ENCODE data around the gene CD58.
"Not testable (repeated sequence)": the region's sequence is repeated elsewhere in the genome, so short reads cannot be mapped to it uniquely, and the experiment has no call there.

CD58 gene, protein sequence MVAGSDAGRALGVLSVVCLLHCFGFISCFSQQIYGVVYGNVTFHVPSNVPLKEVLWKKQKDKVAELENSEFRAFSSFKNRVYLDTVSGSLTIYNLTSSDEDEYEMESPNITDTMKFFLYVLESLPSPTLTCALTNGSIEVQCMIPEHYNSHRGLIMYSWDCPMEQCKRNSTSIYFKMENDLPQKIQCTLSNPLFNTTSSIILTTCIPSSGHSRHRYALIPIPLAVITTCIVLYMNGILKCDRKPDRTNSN

DNA sequence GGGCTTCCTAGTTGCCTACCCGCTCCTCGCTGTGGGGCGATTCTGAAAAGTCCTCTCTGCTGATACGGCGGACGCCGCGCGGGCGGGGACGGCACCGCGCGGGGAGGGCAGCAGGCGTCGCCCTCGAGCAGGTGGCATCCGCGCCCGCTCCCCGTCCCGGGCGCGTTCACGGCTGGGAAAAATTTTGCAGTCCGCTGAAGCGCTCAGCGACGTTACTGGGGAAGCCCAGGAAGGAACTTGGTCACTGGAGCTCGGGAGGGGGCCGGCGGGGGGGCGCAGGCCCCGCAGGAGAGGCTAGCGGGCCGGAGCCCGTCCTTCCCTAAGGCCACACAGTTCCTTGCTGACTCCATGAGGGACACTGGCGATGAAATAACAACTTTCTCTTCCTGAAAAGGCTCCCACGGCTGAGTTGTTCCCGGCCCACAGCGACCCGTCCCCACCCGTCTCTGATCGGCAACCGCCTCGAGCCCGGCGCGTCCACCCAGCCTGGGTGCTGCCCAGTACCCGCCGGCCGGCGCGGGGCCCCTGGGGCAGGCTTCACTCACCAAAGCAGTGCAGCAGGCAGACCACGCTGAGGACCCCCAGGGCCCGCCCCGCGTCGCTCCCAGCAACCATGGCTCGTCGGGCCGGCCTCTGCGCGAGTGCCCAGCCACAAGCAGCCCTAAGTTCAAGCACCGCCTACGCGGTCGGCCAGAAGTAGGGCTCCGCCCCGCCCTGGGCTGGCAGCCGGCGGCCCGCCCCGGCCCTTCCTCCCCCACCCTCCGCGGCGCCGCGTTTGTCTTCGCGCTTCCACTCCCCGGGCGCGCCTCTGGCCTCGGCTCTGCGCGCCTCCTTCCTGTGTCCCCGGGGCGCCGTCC lies at the start of gene CD58:
Gene CD58 (minus strand): TSS at position 669 of the 857 bp plus-strand sequence. CDS start 54 bp downstream, at position 615.
- DNase-seq, result peak; percentile 86

DNA sequence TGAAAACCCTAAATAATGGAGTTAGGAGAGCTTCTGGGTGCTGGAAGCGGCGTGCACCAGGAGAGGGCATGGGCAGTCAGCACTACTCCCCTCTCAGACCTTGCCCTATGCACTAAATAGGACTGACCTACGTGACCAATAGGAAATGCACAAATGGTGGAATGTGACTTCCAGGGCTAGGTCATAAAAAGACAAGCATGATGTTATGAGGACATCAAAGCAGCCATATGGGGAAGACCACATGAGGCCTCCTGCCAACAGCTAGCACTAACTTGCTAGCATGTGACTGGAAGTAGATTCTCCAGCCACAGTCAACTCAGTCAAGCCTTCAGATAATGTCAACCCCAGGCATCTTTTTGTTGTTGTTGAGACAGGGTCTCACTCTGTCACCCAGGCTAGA lies 49.6 kb upstream of the CD58 start:
- DNase-seq, result not testable (repeated sequence)

DNA sequence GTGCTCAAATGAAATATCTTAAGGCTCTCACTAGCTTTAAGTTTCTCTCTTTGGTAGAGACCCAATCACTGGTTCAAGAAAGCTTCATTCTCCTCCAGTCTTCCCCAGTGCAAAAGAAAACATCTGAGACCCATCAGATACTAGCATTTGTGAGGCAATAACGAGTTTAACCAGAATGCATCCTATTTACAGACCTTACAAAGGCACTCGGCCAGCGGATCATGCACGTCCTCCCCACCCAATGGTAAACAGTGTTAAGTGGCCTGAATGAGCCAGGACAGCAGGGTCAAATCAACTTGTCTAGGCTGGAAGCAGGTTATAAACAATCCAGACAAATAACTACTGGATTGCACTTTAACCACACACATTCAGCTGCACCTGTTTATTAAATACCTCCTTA lies 48.3 kb upstream of the CD58 start:
- DNase-seq, result not testable (repeated sequence)

DNA sequence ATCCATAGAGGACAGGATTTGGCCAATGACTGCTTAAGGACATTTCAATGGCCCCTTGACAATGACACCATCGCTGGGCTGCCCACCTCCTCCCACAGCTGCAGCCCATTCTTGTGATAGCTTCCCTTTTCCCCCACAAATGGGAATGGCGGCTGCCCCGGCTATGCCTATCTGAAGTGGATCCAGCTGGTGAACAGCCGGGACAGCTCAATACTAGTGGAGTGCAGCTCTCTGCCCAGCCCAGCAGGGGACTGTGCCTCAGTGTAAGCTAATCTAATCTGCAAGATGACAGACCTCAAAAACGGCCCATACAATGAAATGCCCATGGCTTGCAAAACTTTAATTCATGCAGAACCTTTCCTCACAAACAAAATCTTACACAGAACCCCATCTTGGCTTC lies 47.0 kb upstream of the CD58 start:
- not testable (repeated sequence) for DNase-seq

DNA sequence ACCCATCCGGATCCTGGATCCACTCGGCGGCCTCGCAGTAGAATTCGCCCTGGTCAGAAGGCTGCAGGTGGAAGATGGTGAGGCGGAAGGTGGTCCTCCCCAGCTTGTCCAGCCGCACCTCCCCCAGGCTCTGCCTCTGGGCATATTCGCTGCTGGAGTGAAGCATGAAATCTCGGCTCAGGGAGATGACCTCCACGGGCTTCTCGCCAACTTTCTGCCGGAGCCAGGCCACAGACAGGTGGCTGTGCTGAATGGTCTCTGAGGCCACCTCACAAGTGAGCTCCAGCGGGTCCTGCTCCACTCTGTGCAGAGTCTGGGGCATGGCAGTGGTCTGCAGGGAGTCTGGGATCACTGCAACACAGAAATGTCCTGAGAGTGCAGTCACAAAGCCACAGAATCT lies 43.0 kb upstream of the CD58 start:
- not testable (repeated sequence) for DNase-seq

DNA sequence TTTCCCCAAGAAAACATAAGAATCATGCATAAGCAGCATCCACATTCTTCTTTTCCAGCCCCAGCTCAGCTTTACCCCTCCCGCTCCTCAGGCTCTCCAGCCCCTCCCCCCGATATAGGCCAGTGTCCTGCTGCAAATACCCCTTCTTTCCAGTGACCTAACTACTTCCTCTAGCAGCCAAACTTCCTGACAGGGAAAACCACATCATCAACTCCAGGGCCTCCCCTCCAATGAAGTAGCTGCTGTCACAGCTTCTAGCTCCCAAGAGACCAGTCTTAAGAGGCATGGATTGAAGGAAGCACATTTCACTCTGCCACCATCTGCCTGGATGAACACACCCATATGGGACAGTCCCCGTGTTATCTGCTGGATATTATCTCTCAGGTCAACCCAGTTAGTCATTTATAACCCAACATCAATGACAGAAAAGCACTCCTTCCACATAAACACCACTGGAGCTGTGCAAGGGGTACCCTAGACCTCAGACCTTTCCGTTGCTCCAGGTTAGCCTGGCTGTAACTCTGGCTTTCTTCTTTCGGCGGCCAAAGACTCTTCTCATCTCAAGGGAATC lies 39.1 kb upstream of the CD58 start:
- not testable (repeated sequence) for DNase-seq

DNA sequence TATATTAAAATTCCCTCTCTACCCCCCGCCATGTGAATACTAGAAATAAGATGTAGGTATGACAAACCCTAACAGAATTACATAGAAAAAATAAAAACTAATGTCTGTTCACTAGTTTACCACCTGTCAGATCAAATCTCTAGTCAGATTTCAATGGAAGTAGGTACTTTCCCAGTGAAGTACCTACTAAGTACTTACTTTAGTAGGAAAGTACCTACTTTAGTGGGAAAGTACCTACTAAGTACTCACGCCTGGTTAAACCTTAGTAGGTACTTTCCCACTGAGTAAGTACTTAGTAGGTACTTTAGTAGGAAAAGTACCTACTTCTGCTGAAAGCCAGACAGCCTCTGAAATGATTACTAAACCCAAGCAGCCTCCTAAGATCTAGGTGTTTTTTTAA lies 38.0 kb upstream of the CD58 start:
- not testable (repeated sequence) for DNase-seq

DNA sequence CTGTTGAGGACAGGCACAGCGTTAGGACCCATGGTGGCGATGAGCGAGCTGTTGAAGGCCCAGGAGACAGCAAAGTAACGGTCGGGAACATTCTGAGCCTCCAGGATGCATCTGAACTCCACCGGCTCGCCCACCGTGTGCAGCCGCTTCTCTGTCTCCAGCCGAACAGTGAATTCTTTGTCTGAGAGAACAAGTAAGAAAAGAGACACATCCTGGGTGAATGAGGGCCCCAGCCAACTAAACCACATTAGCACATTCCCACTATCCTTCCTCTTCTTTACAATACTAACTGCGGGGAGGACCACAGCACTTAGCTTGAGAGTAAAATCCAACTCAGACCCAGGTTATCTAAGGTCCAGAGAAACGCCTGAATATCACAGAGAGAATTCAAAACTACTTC lies 37.3 kb upstream of the CD58 start:
- not testable (repeated sequence) for DNase-seq

DNA sequence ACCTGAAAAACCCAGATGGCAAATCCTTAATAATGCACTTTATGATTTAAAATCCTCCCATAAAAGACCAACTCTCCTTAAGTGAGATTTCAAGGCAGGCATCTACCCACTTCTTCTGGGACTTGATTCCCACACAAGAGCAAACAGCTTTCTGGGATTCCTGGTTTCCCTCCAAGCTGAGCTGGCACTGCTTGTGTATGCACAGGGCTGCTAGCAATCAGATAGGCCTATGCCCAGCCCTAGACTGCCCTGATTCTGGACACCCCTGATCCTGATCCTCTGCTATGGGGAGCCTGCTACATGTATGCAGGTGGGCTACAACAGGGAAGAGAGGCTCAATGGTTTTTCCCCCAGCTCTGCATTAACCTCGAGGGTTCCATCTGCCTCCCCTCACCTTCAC lies 36.6 kb upstream of the CD58 start:
- not testable (repeated sequence) for DNase-seq

DNA sequence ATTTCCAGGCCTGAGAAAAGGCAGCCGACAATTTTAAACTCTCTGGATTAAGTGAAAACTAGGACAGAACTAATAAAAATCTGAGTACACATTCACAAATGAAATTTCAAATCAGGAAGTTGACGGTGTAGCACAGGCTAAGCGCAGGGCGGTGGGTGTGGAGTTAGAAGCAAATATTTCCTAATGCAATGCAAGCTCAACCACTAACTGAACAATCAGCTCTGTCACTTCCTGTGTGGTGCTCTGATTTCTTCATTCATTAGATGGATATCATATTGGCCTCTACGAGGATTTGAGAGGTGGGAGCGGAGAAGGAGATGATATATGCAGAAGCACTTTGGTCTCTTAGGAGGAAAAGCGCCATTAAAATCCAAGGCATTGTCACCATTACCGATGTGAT lies 35.2 kb upstream of the CD58 start:
- not testable (repeated sequence) for DNase-seq

DNA sequence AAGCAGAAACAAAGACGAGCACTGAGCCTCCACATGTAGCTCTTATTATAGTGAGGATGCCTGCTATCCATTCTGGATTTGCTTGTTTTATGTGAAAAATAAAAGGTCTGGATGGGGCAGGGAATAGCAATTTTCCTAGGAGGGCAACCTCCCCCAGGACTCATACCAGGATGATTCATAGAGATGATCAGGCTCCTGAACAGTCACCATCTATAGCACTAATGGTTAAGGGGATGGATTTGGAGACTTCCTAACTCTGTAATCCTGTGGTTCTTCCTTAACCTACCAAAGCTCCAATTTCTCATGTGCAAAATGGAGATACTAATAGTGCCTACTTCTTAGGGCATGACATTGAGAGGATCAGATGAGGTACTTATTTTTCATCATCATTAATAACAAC lies 34.5 kb upstream of the CD58 start:
- no peak for DNase-seq

DNA sequence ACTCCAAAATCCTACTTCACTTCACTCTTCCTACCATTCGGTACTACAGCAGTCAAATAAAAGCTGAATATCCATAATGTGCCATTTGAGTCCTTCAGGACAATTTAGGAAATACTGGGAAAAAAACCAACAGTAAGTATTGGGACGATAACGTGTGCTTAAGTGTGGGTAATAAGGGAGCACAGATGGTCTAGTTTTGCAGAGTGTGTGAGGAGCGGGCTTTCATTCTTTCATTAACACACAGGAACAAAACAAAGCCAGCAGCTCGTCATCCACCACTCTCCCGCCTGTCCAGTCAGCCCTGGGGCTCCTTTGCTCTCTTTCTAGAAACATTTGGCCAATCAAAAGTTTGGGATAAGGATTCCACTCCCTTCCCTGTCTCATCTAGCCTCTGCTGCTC lies 33.6 kb upstream of the CD58 start:
- DNase-seq, result not testable (repeated sequence)

DNA sequence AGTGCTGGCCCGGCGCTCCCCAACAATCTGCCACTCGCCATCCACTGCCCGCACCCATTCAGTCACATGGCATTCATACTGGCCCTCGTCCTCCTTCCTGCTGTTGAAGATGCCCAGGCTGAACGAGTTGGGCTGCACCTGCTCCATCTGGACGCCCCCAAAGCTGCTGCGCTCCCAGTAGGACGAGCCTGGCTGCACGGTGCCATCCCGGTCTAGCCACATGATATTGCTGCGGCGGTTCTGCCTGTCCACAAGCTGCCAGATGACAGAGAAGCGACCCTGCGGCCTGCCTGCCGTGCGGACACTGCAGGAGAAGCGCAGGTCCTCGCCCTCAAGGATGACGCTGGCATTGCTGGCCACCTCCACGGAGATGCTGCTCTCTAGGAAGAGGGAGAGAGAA lies 32.8 kb upstream of the CD58 start:
- DNase-seq, result not testable (repeated sequence)

DNA sequence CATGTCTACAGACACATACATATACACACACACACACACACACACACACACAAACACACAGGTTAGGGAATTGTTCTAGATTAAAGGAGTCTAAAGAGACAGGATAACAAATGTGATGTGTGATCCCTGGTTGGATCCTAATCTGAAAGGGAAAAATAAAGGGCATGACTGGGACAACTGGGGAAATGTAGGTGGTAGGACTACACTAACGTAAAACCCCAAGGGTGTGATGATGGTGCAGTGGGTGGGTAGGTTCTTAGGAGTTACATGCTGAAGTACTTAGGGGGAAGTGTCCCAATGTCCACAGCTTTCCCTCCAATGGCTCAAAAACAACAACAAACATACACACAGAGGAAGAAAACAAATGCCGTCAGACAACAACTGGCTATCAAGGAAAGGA lies 28.5 kb upstream of the CD58 start:
- DNase-seq, result not testable (repeated sequence)

DNA sequence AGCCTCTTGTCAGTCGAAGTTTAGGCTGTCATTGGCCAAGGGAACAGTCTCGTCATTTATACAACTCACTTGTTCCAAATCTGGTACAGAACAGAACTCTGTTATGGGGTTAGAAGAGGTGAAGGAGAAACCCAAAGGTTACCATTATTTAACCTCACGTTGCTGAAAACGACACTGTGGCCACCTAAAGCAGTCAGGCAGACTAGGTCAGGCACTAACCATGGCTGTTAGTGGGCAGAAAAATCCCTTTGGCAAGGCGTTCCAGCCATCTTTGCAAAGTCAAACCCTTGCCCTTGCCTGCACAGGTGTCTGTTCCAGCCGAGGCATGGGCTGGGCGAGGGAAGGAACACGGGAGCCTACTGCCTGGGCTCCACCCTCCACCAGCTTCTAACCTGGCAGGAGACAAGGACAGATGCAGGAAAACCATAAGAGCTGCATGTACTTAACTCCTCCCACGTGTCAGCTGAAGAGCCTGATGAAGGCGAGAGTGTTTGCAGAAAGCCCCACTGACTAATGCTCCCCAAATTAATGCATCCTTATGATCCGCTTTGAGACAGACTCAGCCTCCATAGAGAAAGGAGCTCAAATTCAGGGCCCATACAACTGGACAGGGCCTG lies 27.7 kb upstream of the CD58 start:
- DNase-seq, result not testable (repeated sequence)

DNA sequence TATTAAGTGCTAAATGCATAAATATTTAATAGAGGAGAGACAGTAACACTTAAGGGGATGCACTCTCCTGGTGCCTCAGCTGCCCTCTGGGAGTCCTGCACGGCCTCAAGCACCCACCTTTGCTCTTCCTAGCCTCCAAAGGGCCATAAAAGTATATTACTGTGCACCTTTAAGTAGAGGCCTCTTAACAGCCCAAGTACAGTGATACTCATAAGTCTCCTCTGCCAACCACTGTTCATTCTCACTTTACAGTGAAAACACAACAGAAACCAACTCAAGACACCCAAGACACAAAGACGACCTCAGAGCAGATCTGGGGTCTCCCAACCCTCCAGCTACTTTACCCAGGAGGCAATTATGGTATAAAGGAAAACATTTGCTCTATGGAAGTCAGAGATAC lies 26.6 kb upstream of the CD58 start:
- not testable (repeated sequence) for DNase-seq

DNA sequence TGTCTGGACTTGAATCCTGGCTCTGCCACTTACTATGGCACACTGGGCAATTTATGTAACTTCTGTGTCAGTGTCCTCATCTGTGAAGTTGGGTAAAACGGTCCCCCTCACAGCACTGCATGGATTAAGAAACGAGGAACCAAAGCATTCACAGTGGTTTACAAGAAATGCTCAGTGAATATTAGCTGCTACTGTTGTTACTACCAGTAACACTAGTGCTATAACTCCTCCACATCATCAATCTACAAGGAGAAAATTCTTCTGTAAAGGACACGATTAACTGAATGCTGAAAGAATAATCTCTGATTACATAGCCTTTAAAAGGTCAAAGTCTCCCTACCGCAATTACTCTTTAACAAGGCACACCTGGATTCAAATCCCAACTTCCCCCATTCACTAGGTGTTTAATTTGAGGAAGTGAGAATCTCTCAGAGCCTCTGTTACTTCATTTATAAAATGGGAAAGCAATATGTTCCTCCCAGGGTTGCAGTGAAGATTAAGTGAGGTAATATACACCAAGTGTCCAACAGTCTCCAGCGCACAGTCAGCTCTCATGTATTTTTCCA lies 26.0 kb upstream of the CD58 start:
- not testable (repeated sequence) for DNase-seq

DNA sequence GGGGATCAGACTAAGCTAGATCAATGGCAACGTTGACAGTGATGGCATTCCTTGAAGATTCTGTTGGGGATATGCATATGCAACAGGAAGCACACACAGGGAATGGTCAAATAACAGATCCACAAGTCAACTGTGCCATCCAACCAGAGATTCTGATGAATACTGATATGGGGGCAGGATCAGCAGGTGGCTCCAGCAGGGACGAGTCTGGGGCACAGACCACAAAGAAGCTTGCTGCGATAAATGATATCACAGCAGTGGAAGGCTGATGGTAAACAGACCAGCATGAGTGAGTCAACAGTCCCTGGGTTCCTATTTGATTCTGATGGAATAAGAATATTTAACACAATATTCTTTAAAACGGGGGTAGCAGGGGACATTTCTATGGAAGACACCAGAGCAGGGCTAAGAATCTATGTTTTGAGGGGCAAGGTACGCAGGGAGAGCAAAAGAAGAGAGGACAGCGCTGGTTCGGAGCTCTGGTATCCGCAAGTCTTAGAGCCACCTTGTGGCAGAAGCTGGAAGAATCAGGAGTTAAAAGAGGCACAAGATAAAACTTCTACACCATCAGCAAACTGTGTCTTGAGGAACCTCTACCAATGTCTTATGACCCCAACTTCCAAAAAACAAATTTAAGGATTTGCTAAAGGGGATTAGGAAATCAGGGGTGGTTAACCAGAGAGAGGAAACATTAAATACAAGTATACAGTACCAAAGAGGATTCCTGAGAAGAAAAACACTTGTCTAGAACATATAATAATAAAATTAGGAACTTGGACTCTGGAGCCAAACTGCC lies 25.3 kb upstream of the CD58 start:
- peak; percentile 40 for DNase-seq

DNA sequence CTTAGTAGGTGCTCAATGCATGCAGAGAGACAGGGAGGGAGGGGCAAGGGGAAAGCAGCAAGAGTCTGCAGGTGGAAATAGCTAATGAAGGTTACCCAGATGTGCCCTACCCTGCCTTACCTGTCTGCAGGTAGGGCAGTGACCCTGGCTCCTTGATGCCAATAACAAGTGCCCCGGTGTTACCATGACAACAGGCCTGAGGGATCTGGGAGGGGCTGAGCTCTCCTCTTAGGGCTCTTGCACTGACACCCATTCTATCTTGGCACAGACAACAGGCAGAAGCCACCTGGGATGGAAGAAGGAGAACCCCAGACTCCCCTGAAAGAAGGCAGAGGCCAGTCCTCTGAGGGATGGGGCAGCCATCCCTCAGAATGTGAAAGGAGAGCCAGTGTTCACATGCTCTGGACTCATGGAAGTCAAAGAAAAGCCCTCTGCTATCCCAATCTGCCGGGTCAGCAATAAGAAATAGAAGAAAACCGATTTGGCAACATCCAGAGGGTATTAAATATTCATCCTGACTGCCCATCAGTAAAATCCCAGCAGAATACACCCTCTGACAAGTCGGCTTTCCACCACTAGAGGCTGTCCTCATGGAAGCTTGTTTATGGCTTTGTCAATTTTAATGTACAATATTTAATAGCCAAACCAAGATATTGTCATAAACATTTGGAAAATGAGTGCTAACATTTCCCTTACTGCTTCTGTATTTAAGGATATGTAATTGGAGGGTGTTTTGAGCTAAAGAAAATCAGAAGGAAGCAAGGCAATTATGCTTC lies 24.4 kb upstream of the CD58 start:
- not testable (repeated sequence) for DNase-seq

DNA sequence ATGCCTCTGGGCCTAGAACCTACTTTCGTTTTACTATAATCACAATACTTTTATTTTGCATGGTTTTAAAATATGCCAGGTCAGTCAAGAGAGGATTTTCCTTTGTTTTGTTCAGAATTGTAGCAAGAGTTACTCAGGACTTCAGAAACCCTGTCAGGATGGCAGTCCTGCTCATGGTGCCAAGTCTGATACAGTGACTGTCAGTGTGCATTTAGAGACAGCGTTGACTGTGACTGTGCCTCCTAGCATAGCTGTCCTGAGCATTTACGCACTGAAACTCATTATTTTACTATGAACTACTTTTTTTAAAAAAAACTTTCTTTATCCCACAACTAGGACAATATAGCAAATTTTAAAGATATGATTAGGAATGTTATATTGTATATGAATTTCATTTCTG lies 23.2 kb upstream of the CD58 start:
- not testable (repeated sequence) for DNase-seq

DNA sequence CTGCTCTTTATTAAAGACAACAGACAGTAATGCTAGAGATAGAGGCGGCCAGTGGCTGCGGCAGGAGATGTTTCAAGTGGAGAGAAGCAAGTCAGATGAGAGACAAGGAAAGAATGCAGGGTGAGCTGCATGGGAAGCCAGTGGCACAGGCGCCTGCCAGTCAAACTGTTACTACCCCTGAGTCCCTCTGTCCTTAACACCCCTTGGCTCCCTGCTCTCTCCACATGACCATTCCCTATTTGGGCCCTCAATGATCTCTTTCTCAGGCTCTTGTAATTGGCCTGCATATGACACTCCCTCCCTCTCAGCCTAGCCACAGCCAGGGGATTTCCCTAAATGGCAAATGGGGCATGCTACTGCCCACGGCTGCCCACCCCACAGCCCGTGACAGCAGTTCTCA lies 22.6 kb upstream of the CD58 start:
- DNase-seq, result not testable (repeated sequence)

Data from CD4-positive, alpha-beta T cell treated with Interleukin-17A for 4 hours (primary cell).